CD4-positive, alpha-beta T cell treated with Interleukin-6 for 4 hours (primary cell): ENCODE results near the gene PLVAP.

Source experiments
- DNase-seq: peaks from one replicate; pipeline ENCODE4 v3.0.0-alpha.2; 2020; ENCODE audit warnings: mixed read lengths

Gene PLVAP

GRCh38 chr19:17332677-17333581 is 44.2 kb downstream of the PLVAP start:
- peak; percentile 13 for DNase-seq

GRCh38 chr19:17332360-17332676 is 44.8 kb downstream of the PLVAP start:
- no peak for DNase-seq

GRCh38 chr19:17331045-17331558 is 46.0 kb downstream of the PLVAP start:
- no peak for DNase-seq

GRCh38 chr19:17330262-17331044 is 46.7 kb downstream of the PLVAP start:
- DNase-seq = no peak

GRCh38 chr19:17329366-17330261 is 47.5 kb downstream of the PLVAP start:
- DNase-seq = no peak

DNA sequence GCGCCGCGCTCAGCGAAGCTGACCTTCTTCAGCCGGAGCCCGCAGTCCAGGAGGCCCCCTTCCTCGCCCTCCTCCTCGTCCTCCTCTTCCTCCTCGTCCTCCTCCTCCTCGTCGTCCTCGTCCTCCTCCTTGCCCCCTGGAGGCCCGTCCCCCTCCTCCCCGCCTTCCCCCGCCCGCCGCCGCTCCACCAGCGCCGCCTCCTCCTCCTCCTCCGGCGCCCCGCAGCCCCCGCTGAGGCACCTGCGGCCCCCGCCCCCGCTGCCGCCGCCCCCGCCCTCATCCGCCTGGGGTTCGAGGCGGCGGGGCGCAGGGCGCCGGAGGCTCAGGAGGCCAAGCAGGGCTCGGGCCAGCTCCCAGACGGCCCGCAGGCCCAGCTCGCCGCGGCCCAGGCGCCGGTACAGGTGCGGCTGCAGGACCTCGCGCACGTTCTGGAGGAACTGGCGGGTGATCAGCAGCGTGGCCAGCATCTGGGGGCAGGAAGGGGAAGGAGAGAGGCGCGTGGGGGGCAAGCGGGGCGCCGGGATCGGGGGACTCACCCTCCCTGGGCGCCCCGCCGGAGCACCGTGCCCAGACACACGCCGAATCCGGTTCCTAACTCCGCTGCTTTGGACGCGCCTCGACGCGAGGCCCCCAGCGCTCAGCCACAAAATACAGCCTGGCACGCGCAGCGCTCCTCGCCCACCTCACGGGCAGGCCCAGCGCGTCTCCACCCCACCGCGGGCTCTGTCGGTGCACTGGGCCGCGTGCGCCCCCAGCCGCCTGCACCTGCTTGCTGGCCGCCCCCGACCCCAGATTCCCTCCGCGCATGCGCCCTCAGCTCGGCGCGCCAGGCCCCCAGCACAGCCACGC is 48.4 kb downstream of the PLVAP start:
- peak; percentile 79 for DNase-seq

DNA sequence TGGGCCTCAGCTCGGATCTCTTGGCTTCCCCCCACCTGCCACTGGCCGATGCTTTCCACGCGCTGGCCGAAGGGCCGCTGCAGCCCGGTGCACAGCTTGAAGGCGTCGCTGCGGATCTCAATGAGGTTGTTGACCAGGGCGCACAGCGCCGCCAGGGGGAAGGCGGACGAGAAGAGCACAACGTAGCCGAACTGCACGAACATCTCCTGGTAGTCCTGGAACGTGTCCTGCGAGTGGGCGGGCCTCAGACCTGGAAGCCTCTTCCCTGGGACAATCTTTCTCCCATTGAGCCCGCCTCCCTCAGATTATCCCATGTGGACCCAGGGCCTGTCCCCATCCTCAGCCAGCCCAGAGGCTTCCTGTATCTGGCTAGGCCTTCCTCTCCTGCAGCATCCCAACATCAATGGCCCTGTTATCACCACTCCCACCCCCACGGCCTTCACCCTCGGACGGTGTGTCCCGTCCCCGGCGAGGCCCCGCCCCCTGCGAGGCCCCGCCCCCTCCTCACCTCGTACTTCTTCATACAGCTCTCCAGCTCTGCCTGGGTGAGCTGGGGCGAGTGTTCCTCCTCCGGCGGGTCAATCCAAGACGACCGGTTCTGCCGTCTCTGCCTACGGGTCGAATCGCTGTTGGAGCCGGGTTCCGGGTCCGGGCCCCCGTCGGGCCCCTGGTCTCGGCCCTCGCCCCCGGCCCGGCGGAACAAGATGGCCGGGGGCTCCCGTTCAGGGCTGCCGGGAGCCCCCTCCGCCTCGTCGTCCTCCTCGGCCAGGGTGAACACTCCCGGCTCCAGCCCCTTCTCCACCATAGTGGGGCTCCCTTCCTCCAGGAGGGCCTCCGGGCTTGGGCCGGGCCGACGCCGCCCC is 49.3 kb downstream of the PLVAP start:
- peak; percentile 82 for DNase-seq

DNA sequence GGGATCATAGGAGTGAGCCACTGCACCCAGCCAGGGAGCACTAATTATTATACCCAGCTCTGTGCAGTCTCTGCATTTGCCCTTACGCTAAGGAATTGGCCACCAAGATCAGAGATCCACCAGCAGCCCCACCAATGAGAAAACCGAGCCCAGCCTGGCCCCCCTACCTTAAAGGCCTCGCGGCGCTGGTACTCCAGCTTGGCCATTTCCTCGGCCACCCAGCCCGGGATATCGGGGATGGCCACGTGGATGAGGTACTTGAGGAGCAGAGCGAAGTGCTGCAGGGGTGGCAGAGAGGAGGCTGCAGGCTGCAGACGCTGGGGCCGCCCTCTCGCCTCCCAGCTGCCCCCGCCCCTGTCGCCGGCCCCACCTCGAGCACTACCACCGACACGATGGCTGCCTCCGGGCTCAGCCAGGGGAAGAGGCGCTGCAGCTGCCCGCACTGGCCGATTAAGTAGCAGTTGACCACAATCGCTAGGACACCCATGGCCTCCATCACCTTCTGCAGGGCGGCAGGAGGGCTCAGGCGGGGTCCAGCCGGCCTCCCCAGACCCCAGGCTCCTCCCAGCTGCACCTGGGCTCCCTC is 50.0 kb downstream of the PLVAP start:
- no peak for DNase-seq

GRCh38 chr19:17326595-17326966 is 50.6 kb downstream of the PLVAP start:
- no peak for DNase-seq

GRCh38 chr19:17325881-17326594 is 51.1 kb downstream of the PLVAP start:
- DNase-seq = no peak

DNA sequence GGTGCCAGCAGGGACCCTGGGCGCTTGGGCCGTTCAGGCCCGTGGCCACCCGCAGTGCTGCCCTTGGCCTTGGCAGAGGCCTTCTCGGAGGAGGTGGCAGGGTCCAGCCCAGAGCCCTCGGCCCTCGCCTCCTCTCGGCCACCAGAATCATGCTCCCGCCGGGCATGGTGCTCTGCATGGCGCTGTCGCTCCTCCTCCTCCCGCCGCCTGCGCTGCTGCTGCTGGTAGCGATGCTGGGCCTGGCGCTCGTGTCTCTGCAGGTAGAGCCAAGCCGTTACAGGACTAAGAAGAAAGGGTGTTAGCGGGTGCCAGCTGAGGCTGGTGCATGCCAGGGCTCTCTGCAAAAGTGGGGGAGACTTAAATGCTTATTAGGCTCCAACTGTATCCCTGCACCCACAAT is 52.0 kb downstream of the PLVAP start:
- no peak for DNase-seq

DNA sequence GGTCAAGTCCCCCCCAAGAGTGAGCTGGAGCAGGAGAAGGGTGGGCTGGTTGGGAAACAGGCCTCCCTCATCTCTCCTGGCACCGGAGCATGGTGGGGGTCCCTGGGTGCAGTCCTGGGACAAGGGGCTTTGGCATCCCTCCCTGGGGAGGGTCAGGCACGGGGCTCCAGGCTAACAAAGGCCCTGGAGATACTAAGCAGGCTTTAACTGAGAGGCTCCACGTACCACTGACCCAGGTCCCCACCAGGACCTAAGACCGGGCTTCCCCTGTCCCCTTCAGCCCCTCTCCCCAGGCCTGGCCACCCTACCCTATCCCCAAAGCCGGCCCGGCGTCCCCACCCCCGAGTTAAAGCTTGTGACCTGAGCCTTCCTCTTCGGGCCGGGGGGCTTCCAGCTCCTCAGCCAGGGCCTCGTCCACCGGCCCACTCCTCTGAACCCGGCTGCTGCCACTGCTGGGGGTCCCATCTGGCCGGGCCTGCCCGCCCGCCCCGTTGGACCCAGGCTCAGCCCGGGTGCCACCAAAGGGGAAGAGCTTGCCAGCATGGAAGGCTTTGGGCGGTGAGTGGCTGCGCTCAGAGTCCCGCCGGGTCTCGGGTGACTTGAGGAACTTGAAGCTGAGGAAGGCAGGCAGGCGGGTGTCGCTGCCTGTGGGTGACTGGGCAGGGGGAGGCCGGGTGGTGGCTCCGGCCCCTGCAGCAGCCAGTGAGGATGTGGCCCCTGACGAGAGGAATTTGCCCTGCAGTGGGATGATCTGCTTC is 52.6 kb downstream of the PLVAP start:
- no peak for DNase-seq

GRCh38 chr19:17323964-17324332 is 53.2 kb downstream of the PLVAP start:
- peak; percentile 41 for DNase-seq

GRCh38 chr19:17323300-17323963 is 53.7 kb downstream of the PLVAP start:
- no peak for DNase-seq

- DNase-seq = no peak
Measured at GRCh38 chr19:17322854-17323253, 54.3 kb downstream of the PLVAP start.

- no peak for DNase-seq
Measured at GRCh38 chr19:17321655-17322489, 55.3 kb downstream of the PLVAP start.

- no peak for DNase-seq
Measured at GRCh38 chr19:17320435-17320834, 56.7 kb downstream of the PLVAP start.
